GM06990 (cell line): Measurements from ENCODE around the gene LEKR1.

Source experiments
- DNase-seq: peaks from one replicate; pipeline ENCODE4 v3.0.0-alpha.2; 2011; ENCODE audit not compliant: insufficient read length; ENCODE audit errors: extremely low read depth
- H3K27me3 ChIP-seq: replicated peaks from 2 replicates; pipeline ENCODE4 v1.6.0; 2011; ENCODE audit warnings: low read length; ENCODE audit not compliant: control insufficient read depth, insufficient read depth
- H3K36me3 ChIP-seq: 2 replicates; pipeline ENCODE4 v1.5.1; 2011; ENCODE audit warnings: low read length; ENCODE audit not compliant: control insufficient read depth, insufficient read depth
- H3K4me3 ChIP-seq: replicated peaks from 2 replicates; pipeline ENCODE4 v1.5.1; 2011; ENCODE audit warnings: low read depth, mild to moderate bottlenecking, control low read depth, low read length
- CTCF ChIP-seq: IDR thresholded peaks from 2 replicates; pipeline ENCODE4 v1.5.1; 2011; ENCODE audit warnings: low read length, control low read depth, mild to moderate bottlenecking, inconsistent platforms; ENCODE audit not compliant: insufficient read depth, poor library complexity, severe bottlenecking

The LEKR1 gene

DNA sequence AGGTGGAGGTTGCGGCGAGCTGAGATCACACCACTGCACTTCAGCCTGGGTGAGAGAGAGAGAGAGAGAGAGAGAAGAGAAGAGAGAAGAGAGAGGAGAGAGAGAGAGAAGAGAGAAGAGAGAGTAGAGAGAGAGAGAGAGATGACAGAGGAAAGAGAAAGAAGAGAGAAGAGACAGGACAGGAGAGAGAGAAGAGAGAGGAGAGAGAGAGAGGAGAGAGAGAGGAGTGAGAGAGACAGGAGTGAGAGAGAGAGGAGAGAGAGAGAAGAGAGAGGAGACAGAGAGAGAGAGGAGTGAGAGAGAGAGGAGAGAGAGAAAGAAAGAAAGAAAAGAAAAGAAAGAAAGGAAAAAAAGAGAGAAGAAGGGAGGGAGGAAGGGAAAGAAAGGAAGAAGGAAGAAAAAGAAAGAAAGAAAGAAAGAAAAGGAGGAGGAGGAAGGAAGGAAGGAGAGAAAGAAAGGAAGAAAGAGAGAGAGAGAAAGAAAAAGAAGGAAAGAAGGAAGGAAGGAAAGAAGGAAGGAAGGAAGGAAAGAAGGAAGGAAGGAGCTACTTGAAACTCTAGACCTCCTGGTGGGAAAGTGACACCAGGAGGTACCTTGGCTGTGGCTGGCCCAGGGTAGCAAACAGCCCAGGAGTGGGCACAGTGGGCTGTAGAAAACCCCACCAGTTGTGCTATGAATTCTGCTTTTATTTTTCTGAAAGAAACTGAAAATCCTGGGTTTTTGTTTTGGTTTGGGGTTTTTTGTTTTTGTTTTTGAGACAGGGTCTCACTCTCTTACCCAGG lies 245.8 kb downstream of the LEKR1 start:
- no peak overlapping the region for H3K4me3 ChIP-seq
- H3K36me3 ChIP-seq = no peaks in the 10 kb centered on the region
- H3K27me3 ChIP-seq = no peaks in the 10 kb centered on the region
- DNase-seq = no peak
- TF ChIP-seq CTCF = no peak

DNA sequence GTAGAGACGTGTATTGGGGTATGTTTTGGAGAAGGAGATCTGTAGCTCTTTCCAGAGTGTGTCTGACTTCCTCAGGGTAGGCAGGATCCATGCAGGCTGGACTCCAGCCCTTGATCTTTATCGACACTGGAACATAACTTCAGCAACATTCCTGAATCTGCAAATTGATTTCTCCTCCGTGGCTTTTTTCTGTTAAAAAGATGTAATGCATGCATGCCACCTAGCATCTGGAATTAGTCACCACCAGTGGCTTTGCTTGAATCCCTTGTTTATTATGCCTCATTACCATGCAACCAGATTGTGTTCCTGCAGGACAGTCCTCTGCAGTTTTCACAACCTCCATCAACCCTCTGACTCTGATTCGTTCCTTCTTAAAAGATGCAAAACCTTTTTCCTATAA lies 247.7 kb downstream of the LEKR1 start:
- TF ChIP-seq CTCF = no peak
- Histone ChIP-seq H3K27me3 (no peaks in the 10 kb centered on the region), H3K36me3 (no peaks in the 10 kb centered on the region), H3K4me3 (no peak overlapping the region)
- no peak for DNase-seq

GRCh38 chr3:157074490-157074889 lies 248.3 kb downstream of the LEKR1 start:
- no peak overlapping the region for H3K4me3 ChIP-seq
- no peak for DNase-seq
- TF ChIP-seq CTCF = no peak
- no peaks in the 10 kb centered on the region for H3K27me3 ChIP-seq
- H3K36me3 ChIP-seq = no peaks in the 10 kb centered on the region

- DNase-seq = no peak
- H3K36me3 ChIP-seq = no peaks in the 10 kb centered on the region
- no peak overlapping the region for H3K4me3 ChIP-seq
- TF ChIP-seq CTCF = no peak
- no peaks in the 10 kb centered on the region for H3K27me3 ChIP-seq
Measured at GRCh38 chr3:157074981-157075380, 248.8 kb downstream of the LEKR1 start.

- no peak for TF ChIP-seq CTCF
- Histone ChIP-seq H3K36me3 (no peaks in the 10 kb centered on the region), H3K4me3 (no peak overlapping the region), H3K27me3 (no peaks in the 10 kb centered on the region)
- no peak for DNase-seq
Measured at GRCh38 chr3:157075693-157076420, 249.7 kb downstream of the LEKR1 start.

DNA sequence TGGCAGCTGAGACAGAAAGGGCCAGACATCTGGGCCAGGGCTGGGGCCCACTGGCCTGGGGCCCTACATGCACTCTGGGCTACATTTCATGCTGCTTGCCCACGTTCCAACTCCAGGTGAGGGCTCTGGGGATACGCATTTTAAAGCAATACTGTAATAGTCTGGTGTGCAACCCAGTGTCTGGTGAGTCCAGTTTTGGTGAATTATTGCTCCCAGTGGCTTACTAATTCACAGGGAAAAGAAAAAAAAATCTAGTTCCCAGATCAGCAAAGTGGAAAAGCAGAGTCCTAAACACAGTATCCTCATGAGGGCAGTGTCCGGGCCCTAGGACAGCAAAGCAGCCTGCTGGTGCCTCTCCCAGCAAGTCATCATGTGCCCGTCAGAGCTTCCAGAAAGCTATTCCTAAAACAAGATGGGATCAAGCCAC lies 251.4 kb downstream of the LEKR1 start:
- Histone ChIP-seq H3K36me3 (no peaks in the 10 kb centered on the region), H3K4me3 (no peak overlapping the region), H3K27me3 (no peaks in the 10 kb centered on the region)
- DNase-seq = no peak
- no peak for TF ChIP-seq CTCF
